GM12878 (cell line): Measurements from ENCODE around the gene DMXL1.

Experiments used
- CTCF ChIP-seq, 3 experiments: IDR thresholded peaks in 2 of 3; conservative IDR thresholded peaks in 1 of 3; 2 replicates each; pipeline ENCODE4 v1.5.1; 2011; ENCODE audit warnings: low read depth in 3 of 3, low read length in 3 of 3, mild to moderate bottlenecking in 3 of 3, control low read depth in 2 of 3, moderate library complexity in 2 of 3, inconsistent platforms in 1 of 3, mixed read lengths in 1 of 3; ENCODE audit not compliant: control insufficient read depth in 2 of 3, insufficient read depth in 1 of 3; ENCODE audit errors: extremely low read depth in 1 of 3
- MTA2 ChIP-seq: fragments of 450-650 bp; IDR thresholded peaks from 2 replicates; pipeline ENCODE4 v1.6.1; 2016; ENCODE audit warnings: low read depth, mild to moderate bottlenecking, moderate library complexity
- POLR2AphosphoS5 ChIP-seq: IDR thresholded peaks from 2 replicates; pipeline ENCODE4 v1.6.1; 2011; ENCODE audit warnings: mild to moderate bottlenecking, low read length, inconsistent platforms
- ZNF274 ChIP-seq: IDR thresholded peaks from one replicate; pipeline ENCODE4 v1.8.0; 2011; ENCODE audit not compliant: insufficient read length, insufficient read depth

GRCh38 chr5:119274030-119274766 is 203.3 kb downstream of the DMXL1 start:
- TF ChIP-seq CTCF (IDR thresholded peaks at IDR 0.05 in 2 of 3, conservative IDR thresholded peaks at IDR 0.05 in 1 of 3; ENCODE audit: control insufficient read depth in 2 of 3, extremely low read depth in 1 of 3, insufficient read depth in 1 of 3, low read depth in 3 of 3, low read length in 3 of 3) (no peak), ZNF274 (no peak), POLR2AphosphoS5 (no peak), MTA2 (no peak)
